T47D (cell line): ENCODE data around the gene ATXN2L.
"Not testable (repeated sequence)": the region's sequence is repeated elsewhere in the genome, so short reads cannot be mapped to it uniquely, and the experiment has no call there.

ENCODE experiments used
- DNase-seq, 2 experiments: peaks; one replicate each; pipeline versions ENCODE4 v3.0.0 to v3.0.0-alpha.2; 2011 to 2012; ENCODE audit warnings: low read depth in 1 of 2, low spot score in 1 of 2
- JUND ChIP-seq: IDR thresholded peaks from 2 replicates; pipeline ENCODE4 v1.6.1; 2012; ENCODE audit warnings: low read depth
- in situ Hi-C: cut with HindIII; loops from 2 replicates; pipeline ENCODE4 v1.10.0; 2016; ENCODE audit warnings: low sequenced_read_pairs, low pct_unique_long_range_greater_than_20kb

Gene ATXN2L

DNA sequence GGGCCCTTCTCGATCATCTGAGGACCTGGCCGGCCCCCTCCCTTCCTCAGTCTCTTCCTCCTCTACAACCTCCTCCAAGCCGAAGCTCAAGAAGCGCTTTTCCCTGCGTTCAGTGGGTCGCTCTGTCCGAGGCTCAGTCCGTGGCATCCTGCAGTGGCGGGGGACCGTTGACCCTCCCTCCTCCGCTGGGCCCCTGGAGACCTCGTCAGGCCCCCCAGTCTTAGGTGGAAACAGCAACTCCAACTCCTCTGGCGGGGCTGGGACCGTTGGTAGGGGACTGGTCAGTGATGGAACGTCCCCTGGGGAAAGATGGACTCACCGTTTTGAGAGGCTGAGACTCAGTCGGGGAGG lies 43.6 kb downstream of the ATXN2L start:
- DNase-seq, result no peak
- no peak for TF ChIP-seq JUND
- in situ Hi-C loops, result no loop called here

- peak in 1 of 2 experiments; percentile 79 for DNase-seq
- no peak for TF ChIP-seq JUND
- in situ Hi-C loops, result no loop called here
Measured at GRCh38 chr16:28867241-28867640, 44.4 kb downstream of the ATXN2L start.

DNA sequence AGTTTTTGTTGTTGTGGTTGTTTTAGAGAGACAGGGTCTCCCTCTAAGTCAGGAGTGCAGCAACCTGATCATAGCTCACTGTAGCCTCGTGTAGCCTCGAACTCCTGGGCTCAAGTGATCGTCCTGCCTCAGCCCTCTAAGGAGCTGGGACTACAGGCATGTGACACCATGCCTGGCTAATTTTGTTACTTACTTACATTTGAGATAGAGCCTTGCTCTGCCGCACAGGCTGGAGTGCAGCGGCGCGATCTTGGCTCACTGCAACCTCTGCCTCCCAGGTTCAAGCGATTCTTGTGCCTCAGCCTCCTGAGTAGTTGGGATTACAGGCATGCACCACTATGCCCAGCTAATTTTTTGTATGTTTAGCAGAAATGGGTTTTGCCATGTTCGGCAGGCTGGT lies 44.8 kb downstream of the ATXN2L start:
- in situ Hi-C loops, DNase-seq: not testable (repeated sequence)

- no peak for DNase-seq
- in situ Hi-C loops, result no loop called here
Measured at GRCh38 chr16:28869201-28869600, 46.4 kb downstream of the ATXN2L start.

DNA sequence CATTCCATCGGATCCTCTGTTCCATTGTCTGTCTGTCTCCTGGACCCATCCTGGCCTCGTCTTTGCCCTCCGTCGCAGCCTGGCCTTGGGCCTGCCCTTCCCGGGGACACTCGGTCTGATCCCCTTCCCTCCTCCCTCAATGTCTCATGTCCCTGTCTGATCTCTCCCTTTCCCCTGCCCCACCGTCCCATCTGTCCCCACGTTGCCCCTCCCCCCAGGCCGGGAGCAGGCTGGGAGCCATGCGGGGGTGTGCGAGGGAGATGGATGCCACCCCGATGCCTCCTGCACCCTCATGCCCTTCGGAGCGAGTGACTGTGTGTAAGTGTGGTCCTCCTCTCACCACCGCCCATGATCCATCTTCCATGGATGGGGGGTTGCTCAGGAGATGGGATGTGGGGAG lies 50.2 kb downstream of the ATXN2L start:
- TF ChIP-seq JUND, result no peak
- in situ Hi-C loops, result no loop called here
- DNase-seq, result no peak

More at GRCh38 chr16:28869201-28869600, 46.4 kb downstream of the ATXN2L start:
- TF ChIP-seq JUND, result no peak

DNA sequence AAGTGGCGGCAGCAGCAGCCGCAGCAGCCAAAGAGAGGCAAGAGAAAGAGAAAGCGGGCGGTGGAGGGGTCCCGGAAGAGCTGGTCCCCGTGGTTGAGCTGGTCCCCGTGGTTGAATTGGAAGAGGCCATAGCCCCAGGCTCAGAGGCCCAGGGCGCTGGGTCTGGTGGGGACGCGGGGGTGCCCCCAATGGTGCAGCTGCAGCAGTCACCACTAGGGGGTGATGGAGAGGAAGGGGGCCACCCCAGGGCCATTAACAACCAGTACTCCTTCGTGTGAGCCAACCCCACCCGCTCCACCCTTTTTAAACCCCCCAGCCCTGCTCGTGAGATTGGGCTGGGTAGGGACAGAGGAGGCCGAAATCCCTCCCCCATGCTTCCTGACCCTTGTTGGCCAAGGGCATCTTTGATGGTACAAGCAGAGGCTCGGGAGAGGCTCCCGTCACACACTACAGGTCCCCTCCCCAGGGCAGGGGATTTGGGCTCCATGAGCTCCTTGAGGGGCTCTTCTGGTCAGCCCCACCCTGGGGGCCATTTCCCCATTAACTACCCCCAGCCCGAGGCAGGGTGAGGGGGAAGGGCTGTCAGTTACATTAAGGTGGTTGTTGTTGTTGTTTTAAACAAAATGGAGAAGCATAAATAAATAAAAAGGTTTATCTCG lies 50.9 kb downstream of the ATXN2L start:
- in situ Hi-C loops, result no loop called here
- TF ChIP-seq JUND, result no peak
- DNase-seq, result peak in 1 of 2 experiments; percentile 32

DNA sequence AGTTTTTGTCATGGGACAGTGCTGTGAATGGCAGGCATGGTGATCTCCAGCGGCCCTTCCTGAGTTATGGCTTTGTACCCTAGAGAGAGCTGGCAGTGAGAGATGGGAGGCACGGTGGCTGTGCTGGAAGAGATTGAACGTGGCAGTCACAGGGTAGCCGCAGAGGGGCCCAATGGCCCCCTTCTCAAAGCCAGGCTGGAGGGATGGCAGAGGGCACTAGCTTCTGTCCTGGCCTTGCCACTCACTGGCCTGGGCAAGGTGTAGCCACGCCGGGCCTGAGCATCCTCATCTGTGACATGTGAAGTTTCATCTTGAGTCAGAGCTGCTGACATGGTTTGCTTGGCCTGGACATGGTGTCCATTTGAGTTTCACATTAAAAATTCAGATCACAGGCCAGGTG lies 51.6 kb downstream of the ATXN2L start:
- in situ Hi-C loops, result no loop called here
- DNase-seq, result no peak
- TF ChIP-seq JUND, result no peak

GRCh38 chr16:28875134-28876018 lies 52.6 kb downstream of the ATXN2L start:
- in situ Hi-C loops, result no loop called here
- TF ChIP-seq JUND, result no peak
- no peak for DNase-seq

DNA sequence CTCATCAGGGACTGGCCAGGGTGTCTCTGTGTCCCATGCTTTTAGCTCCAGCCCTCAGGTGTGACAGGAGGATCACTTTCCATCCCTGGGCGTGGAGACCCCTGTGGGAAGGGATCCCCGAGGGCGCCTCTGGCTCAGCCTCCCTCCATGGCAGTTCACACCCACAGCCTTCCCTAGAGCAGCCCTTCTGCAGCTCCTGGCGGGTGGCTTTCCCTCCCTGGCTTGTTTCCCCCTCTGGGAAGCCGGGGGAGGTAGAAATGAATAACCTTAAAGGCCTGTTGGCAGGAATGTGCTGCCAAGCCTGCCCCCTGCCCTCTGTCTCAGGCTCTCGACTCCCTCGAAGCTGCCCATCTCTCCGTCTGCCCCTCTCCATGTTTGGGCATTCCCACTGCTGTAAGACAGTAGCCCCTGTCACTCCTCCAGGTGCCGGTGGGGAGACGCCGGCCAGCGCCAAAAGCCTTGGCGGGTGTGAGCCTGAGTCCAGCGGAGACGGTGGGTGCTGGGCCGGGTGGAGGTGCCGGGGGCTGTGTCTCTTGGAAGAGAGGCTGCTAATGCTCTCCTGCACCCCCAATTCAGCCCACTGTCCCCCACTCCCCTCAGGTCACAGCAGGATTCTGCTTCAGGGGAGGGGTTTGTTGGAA lies 53.3 kb downstream of the ATXN2L start:
- in situ Hi-C loops, result no loop called here
- DNase-seq, result no peak
- no peak for TF ChIP-seq JUND

DNA sequence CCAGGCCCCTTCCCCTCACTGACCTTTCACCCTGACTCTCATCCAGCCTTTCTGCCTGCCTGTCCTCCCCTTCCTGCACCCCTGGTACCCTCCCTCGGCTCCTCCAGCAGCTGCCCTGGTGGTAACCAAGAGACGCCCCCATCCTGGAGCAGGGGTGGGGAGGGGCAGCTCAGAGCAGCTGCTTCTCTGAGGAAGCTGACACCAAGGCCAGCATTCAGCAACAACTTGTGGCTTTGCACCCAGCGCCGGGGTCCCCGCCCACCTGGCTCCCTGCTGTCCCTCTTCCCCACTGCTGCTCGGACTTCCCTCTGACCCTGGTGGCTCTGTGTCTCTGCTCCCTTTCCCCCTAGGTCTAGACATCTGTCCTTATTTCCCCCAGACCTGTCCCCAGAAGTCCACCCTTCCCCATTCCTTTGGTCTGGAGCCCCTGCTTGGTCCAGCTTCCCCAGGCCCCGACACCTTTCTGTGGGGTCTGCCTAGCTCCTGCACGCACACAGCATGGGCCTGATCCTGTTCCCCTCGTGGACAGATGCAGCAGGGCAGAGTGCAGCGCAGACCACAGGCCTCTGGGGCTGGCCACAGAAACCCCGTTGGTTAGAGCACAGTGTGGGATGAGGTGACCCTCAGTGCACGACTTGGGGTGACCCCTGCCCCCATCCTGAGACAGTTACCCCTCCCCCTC lies 54.3 kb downstream of the ATXN2L start:
- in situ Hi-C loops, result no loop called here
- TF ChIP-seq JUND, result no peak
- DNase-seq, result no peak

DNA sequence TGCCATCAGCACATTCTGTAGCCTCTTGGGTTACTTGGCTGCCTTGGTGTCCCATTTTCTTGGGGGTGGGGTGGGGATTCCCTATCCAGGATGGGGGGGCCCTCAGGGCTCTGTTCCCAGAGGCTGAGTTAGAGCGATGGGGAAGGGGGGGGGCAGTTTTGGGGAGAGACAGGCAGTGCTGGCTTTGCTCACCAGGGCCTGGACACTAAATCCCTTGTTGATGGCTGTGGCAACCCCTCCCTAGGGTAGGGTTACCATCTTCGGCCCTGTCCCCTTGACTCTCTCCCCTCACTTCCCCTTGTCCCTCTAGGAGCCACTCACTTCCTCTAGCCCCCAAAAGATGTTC lies 54.8 kb downstream of the ATXN2L start:
- TF ChIP-seq JUND, result no peak
- no peak for DNase-seq
- in situ Hi-C loops, result no loop called here

DNA sequence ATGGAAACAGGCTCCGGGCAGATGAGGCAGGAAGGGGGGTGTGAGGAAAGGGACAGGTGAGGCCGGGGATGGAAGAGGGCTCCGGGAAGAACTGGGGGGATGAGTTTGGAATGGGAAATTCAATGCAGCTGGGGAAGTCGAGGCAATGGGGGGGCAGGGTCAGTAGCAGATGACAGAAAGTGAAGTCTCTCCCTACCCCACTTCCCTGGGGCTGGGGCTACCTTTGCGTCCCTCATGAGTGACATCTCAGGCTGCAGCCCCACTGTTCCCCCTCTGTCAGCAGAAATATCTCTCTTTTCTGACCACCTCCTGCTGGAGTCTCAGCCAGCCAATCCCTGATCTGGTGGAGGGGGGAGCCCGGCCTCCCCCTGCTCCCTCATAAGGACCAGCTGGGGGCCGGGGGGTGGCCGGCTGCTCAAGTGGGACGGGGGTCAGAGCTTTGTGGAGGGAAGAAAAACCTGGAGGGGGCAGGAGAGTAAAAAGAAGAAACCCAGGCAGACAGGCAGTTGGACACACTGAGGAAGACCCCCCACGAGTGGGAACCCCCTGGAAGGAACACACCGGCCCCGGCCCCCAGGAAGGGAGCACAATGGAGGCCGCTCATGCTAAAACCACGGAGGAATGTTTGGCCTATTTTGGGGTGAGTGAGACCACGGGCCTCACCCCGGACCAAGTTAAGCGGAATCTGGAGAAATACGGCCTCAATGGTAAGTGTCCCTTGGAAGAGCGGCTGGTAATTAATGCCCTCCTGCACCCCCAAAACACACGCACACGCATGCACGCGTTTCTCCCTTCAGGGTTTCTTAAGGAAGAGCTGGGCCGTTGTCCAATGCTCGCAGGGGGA lies 55.5 kb downstream of the ATXN2L start, which contains the start of gene ATP2A1:
ATP2A1 (plus strand) TSS at position 406 of the 844 bp plus-strand sequence; CDS start at position 590, 184 bp downstream.
- DNase-seq, result no peak
- in situ Hi-C loops, result no loop called here
- TF ChIP-seq JUND, result no peak
